PFSK-1 (cell line): ENCODE data around the gene ATG16L2.

Experiments
- FOXP2 ChIP-seq: optimal IDR thresholded peaks from 2 replicates; pipeline ENCODE3; 2011; ENCODE audit warnings: borderline replicate concordance, control low read depth, inconsistent platforms; ENCODE audit not compliant: insufficient read depth; ENCODE audit errors: extremely low read length, extremely low read depth
- POLR2AphosphoS5 ChIP-seq: IDR thresholded peaks from 2 replicates; pipeline ENCODE4 v1.6.1; 2012; ENCODE audit warnings: low read depth, mild to moderate bottlenecking, control low read depth, low read length, moderate library complexity
- SIN3A ChIP-seq: IDR thresholded peaks from 2 replicates; pipeline ENCODE4 v1.6.1; 2012; ENCODE audit warnings: mild to moderate bottlenecking, low read length, moderate library complexity, borderline replicate concordance; ENCODE audit not compliant: insufficient read depth
- TAF1 ChIP-seq: IDR thresholded peaks from 2 replicates; pipeline ENCODE4 v1.6.1; 2012; ENCODE audit warnings: low read length, control low read depth, borderline replicate concordance; ENCODE audit not compliant: insufficient read depth
- TF ChIP-seq, protein P1 (sequence below), 2 experiments: IDR thresholded peaks; 2 replicates each; pipeline versions ENCODE4 v1.6.1 to v1.8.0; 2011 to 2012; ENCODE audit warnings: low read depth in 2 of 2, low read length in 2 of 2, control low read depth in 1 of 2, inconsistent platforms in 1 of 2, mild to moderate bottlenecking in 1 of 2, moderate library complexity in 1 of 2; ENCODE audit not compliant: insufficient read depth in 1 of 2

ATG16L2 gene

GRCh38 chr11:72824811-72825505 lies 10.7 kb downstream of the ATG16L2 start:
- TF ChIP-seq, protein P1, sequence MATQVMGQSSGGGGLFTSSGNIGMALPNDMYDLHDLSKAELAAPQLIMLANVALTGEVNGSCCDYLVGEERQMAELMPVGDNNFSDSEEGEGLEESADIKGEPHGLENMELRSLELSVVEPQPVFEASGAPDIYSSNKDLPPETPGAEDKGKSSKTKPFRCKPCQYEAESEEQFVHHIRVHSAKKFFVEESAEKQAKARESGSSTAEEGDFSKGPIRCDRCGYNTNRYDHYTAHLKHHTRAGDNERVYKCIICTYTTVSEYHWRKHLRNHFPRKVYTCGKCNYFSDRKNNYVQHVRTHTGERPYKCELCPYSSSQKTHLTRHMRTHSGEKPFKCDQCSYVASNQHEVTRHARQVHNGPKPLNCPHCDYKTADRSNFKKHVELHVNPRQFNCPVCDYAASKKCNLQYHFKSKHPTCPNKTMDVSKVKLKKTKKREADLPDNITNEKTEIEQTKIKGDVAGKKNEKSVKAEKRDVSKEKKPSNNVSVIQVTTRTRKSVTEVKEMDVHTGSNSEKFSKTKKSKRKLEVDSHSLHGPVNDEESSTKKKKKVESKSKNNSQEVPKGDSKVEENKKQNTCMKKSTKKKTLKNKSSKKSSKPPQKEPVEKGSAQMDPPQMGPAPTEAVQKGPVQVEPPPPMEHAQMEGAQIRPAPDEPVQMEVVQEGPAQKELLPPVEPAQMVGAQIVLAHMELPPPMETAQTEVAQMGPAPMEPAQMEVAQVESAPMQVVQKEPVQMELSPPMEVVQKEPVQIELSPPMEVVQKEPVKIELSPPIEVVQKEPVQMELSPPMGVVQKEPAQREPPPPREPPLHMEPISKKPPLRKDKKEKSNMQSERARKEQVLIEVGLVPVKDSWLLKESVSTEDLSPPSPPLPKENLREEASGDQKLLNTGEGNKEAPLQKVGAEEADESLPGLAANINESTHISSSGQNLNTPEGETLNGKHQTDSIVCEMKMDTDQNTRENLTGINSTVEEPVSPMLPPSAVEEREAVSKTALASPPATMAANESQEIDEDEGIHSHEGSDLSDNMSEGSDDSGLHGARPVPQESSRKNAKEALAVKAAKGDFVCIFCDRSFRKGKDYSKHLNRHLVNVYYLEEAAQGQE (IDR thresholded peaks at IDR 0.05; ENCODE audit: insufficient read depth in 1 of 2, low read depth in 2 of 2, low read length in 2 of 2) = no peak
- TF ChIP-seq POLR2AphosphoS5 (no peak), TAF1 (no peak), SIN3A (no peak), FOXP2 (no peak)

DNA sequence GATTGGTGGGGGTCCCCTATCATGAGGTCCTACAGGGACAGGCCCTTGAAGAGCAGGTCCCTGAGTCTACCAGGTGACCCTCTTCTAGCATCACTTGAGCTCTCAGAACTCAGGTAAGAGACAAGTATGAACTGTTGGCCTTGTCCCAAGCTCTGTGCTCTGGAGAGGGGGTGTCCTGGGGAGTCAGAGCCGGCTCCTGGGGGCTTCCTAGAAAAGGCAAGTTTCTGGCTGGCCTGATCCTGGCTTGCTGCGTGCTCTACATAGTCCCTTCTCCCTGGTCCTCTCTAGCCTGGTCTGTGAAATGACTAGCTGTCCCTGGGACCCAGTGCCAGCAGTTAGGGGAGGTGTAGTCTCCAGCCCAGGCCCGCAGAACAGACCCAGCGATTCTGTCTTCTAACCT lies 11.4 kb downstream of the ATG16L2 start:
- TF ChIP-seq FOXP2 (no peak), POLR2AphosphoS5 (no peak), SIN3A (no peak), TAF1 (no peak)
- TF ChIP-seq, protein P1 (IDR thresholded peaks at IDR 0.05; ENCODE audit: insufficient read depth in 1 of 2, low read depth in 2 of 2, low read length in 2 of 2) = no peak

GRCh38 chr11:72826191-72826941 lies 12.2 kb downstream of the ATG16L2 start:
- TF ChIP-seq, protein P1 (IDR thresholded peaks at IDR 0.05; ENCODE audit: insufficient read depth in 1 of 2, low read depth in 2 of 2, low read length in 2 of 2) = no peak
- TF ChIP-seq FOXP2 (no peak), POLR2AphosphoS5 (no peak), SIN3A (no peak), TAF1 (no peak)

DNA sequence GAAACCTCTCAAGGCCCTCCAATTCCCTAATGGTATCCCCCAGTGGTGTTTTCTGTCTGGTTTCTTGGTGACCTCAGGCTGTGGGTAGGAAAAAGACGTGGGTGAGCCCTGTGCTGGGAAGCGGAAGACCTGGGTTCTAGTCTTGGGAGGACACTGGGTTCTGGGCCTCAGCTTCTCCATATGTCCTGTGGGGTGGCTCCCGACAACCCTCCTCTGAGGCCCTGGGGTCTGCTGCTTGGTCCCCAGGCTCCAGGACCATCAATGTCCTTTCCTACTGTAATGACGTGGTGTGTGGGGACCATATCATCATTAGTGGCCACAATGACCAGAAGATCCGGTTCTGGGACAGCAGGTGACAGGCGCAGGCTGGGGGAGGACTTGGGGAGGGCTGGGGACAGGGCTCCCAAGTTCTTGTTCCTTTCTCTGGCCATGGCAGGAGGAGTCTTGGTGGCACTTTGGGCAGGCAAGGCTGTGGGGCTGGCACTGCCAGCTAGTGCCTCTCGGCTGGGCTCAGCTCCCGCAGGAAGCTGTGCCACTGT lies 12.8 kb downstream of the ATG16L2 start:
- TF ChIP-seq FOXP2 (no peak), SIN3A (no peak), POLR2AphosphoS5 (no peak), TAF1 (no peak)
- TF ChIP-seq, protein P1 (IDR thresholded peaks at IDR 0.05; ENCODE audit: insufficient read depth in 1 of 2, low read depth in 2 of 2, low read length in 2 of 2) = no peak
